BLaER1 treated with 17β-estradiol and CSF1 and Interleukin-3, amounts not matched to agents 10 nM and 100 nM (cell line): ENCODE results near the gene CCL17.

Experiments used
- H3K27ac ChIP-seq, 11 experiments: shearing (Covaris generic); formaldehyde crosslinking; 2 replicates each; pipeline ENCODE4 v1.8.1; 2022
- H3K27me3 ChIP-seq, 11 experiments: shearing (Covaris generic); formaldehyde crosslinking; 2 replicates each; pipeline ENCODE4 v1.8.1; 2022
- H3K36me3 ChIP-seq, 11 experiments: shearing (Covaris generic); formaldehyde crosslinking; 2 replicates each; pipeline ENCODE4 v1.8.1; 2022
- H3K4me1 ChIP-seq, 10 experiments: shearing (Covaris generic); formaldehyde crosslinking; 2 replicates each; pipeline ENCODE4 v1.8.1; 2022
- H3K4me2 ChIP-seq, 11 experiments: shearing (Covaris generic); formaldehyde crosslinking; 2 replicates each; pipeline ENCODE4 v1.8.1; 2022
- H3K4me3 ChIP-seq, 10 experiments: shearing (Covaris generic); formaldehyde crosslinking; 2 replicates each; pipeline ENCODE4 v1.8.1; 2022
- H3K9ac ChIP-seq, 11 experiments: shearing (Covaris generic); formaldehyde crosslinking; 2 replicates each; pipeline ENCODE4 v1.8.1; 2022
- H3K9me3 ChIP-seq, 11 experiments: shearing (Covaris generic); formaldehyde crosslinking; replicated peaks in 1 of 11; 2 replicates each; pipeline ENCODE4 v1.8.1; 2022
- H4K20me1 ChIP-seq, 11 experiments: shearing (Covaris generic); formaldehyde crosslinking; 2 replicates each; pipeline ENCODE4 v1.8.1; 2022
- Cebpa-rat ChIP-seq, 11 experiments: shearing (Covaris generic); IDR thresholded peaks; 2 replicates each; pipeline ENCODE4 v1.8.1; 2022

The CCL17 gene

GRCh38 chr16:57384248-57385070, 20.1 kb upstream of the CCL17 start:
- peaks cover 14 to 25% (median 18%) of the 10 kb centered on the region in 11 experiments; a peak in 21 of 22 replicates for H3K27me3 ChIP-seq
- H3K4me1 ChIP-seq = peaks cover 37 to 77% (median 67%) of the 10 kb centered on the region in 10 experiments
- no peaks in the 10 kb centered on the region for H3K36me3 ChIP-seq
- peak overlapping the region in 2 of 10 experiments; percentile 20 to 41; a peak in 3 of 20 replicates for H3K4me3 ChIP-seq
- TF ChIP-seq Cebpa-rat (IDR thresholded peaks at IDR 0.05) = no peak
- H3K4me2 ChIP-seq = peak overlapping the region; percentile 64 to 96 (median 84)
- peak overlapping the region in 5 of 11 experiments; percentile 29 to 73 (median 52); a peak in 8 of 22 replicates for H3K27ac ChIP-seq
- no peaks in the 10 kb centered on the region for H3K9me3 ChIP-seq
- peaks cover 0 to 9% (median 0%) of the 10 kb centered on the region in 11 experiments; a peak in 3 of 22 replicates for H4K20me1 ChIP-seq
- H3K9ac ChIP-seq = peak overlapping the region in 3 of 11 experiments; percentile 40 to 68 (median 60); a peak in 6 of 22 replicates

GRCh38 chr16:57385083-57385482, 19.5 kb upstream of the CCL17 start:
- Histone ChIP-seq H3K4me3 (no peak overlapping the region), H3K4me1 (peaks cover 37 to 77% (median 67%) of the 10 kb centered on the region in 10 experiments), H3K4me2 (peak overlapping the region; percentile 64 to 96 (median 84)), H3K27me3 (peaks cover 14 to 25% (median 18%) of the 10 kb centered on the region in 11 experiments; a peak in 21 of 22 replicates), H4K20me1 (peaks cover 0 to 9% (median 0%) of the 10 kb centered on the region in 11 experiments; a peak in 3 of 22 replicates), H3K9me3 (no peaks in the 10 kb centered on the region), H3K27ac (no peak overlapping the region), H3K9ac (no peak overlapping the region), H3K36me3 (no peaks in the 10 kb centered on the region)
- TF ChIP-seq Cebpa-rat (IDR thresholded peaks at IDR 0.05) = no peak

GRCh38 chr16:57386381-57386951, 18.1 kb upstream of the CCL17 start:
- Histone ChIP-seq H3K27ac (no peak overlapping the region), H3K4me1 (peaks cover 25 to 67% (median 61%) of the 10 kb centered on the region in 10 experiments), H3K4me2 (peak overlapping the region in 9 of 11 experiments; percentile 64 to 96 (median 84); a peak in 18 of 22 replicates), H4K20me1 (peaks cover 0 to 9% (median 0%) of the 10 kb centered on the region in 11 experiments; a peak in 3 of 22 replicates), H3K9me3 (no peaks in the 10 kb centered on the region), H3K9ac (no peak overlapping the region), H3K27me3 (peaks cover 14 to 23% (median 17%) of the 10 kb centered on the region in 11 experiments; a peak in 21 of 22 replicates), H3K36me3 (no peaks in the 10 kb centered on the region), H3K4me3 (no peak overlapping the region)
- TF ChIP-seq Cebpa-rat (IDR thresholded peaks at IDR 0.05) = no peak

- peaks cover 1 to 12% (median 4%) of the 10 kb centered on the region in 11 experiments; a peak in 16 of 22 replicates for H3K27me3 ChIP-seq
- H3K4me2 ChIP-seq = peak overlapping the region in 7 of 11 experiments; percentile 64 to 92 (median 84); a peak in 11 of 22 replicates
- no peak overlapping the region for H3K4me3 ChIP-seq
- H3K27ac ChIP-seq = no peak overlapping the region
- peaks cover 0 to 9% (median 0%) of the 10 kb centered on the region in 11 experiments; a peak in 3 of 22 replicates for H4K20me1 ChIP-seq
- TF ChIP-seq Cebpa-rat (IDR thresholded peaks at IDR 0.05) = no peak
- no peak overlapping the region for H3K9ac ChIP-seq
- H3K9me3 ChIP-seq = no peaks in the 10 kb centered on the region
- peaks cover 22 to 54% (median 48%) of the 10 kb centered on the region in 10 experiments for H3K4me1 ChIP-seq
- H3K36me3 ChIP-seq = no peaks in the 10 kb centered on the region
Observed at GRCh38 chr16:57387598-57388354, 16.8 kb upstream of the CCL17 start.

GRCh38 chr16:57388359-57389086, 16.0 kb upstream of the CCL17 start:
- no peak overlapping the region for H3K27ac ChIP-seq
- H4K20me1 ChIP-seq = peaks cover 0 to 9% (median 0%) of the 10 kb centered on the region in 11 experiments; a peak in 3 of 22 replicates
- peaks cover 18 to 46% (median 40%) of the 10 kb centered on the region in 10 experiments for H3K4me1 ChIP-seq
- peak overlapping the region in 3 of 11 experiments; percentile 11 to 19 (median 13); a peak in 2 of 22 replicates for H3K4me2 ChIP-seq
- H3K9me3 ChIP-seq = no peaks in the 10 kb centered on the region
- H3K36me3 ChIP-seq = no peaks in the 10 kb centered on the region
- peaks cover 0 to 5% (median 0%) of the 10 kb centered on the region in 11 experiments; a peak in 1 of 22 replicates for H3K27me3 ChIP-seq
- H3K4me3 ChIP-seq = no peak overlapping the region
- no peak overlapping the region for H3K9ac ChIP-seq
- TF ChIP-seq Cebpa-rat (IDR thresholded peaks at IDR 0.05) = no peak

GRCh38 chr16:57389087-57389468, 15.5 kb upstream of the CCL17 start:
- H3K27ac ChIP-seq = no peak overlapping the region
- no peak overlapping the region for H3K9ac ChIP-seq
- H3K9me3 ChIP-seq = no peaks in the 10 kb centered on the region
- H3K36me3 ChIP-seq = no peaks in the 10 kb centered on the region
- H3K4me1 ChIP-seq = peaks cover 13 to 41% (median 35%) of the 10 kb centered on the region in 10 experiments
- no peak overlapping the region for H3K4me3 ChIP-seq
- H3K27me3 ChIP-seq = 0 out of 22 replicates have a peak, but pooled peaks cover 0 to under 1% (median 0%) of the 10 kb centered on the region in 11 experiments
- no peak overlapping the region for H3K4me2 ChIP-seq
- peaks cover 0 to 8% (median 0%) of the 10 kb centered on the region in 11 experiments; a peak in 3 of 22 replicates for H4K20me1 ChIP-seq
- no peak for TF ChIP-seq Cebpa-rat (IDR thresholded peaks at IDR 0.05)

GRCh38 chr16:57390636-57391295, 13.8 kb upstream of the CCL17 start:
- Histone ChIP-seq H4K20me1 (0 out of 22 replicates have a peak, but pooled peaks cover 0 to 3% (median 0%) of the 10 kb centered on the region in 11 experiments), H3K36me3 (no peaks in the 10 kb centered on the region), H3K4me3 (no peak overlapping the region), H3K27ac (no peak overlapping the region), H3K4me1 (peaks cover 0 to 24% (median 18%) of the 10 kb centered on the region in 10 experiments; a peak in 17 of 20 replicates), H3K9me3 (peaks cover 9 to 16% (median 14%) of the 10 kb centered on the region in 11 experiments; a peak in 21 of 22 replicates), H3K4me2 (peak overlapping the region in 1 of 11 experiments; percentile 1; a peak in 1 of 22 replicates), H3K9ac (no peak overlapping the region), H3K27me3 (no peaks in the 10 kb centered on the region)
- no peak for TF ChIP-seq Cebpa-rat (IDR thresholded peaks at IDR 0.05)
